NCI-H187 treated with DMSO at 0.1 percent for 48 hours (cell line): ENCODE data around the gene TLCD2.
"Not testable (repeated sequence)": the region's sequence is repeated elsewhere in the genome, so short reads cannot be mapped to it uniquely, and the experiment has no call there.

Experiments used
- DNase-seq: peaks from one replicate; lab custom pipeline; 2025; lab: John Stamatoyannopoulos, UW

TLCD2 gene

GRCh38 chr17:1686086-1686485 is 24.1 kb downstream of the TLCD2 start:
- no peak for DNase-seq

- DNase-seq: peak; percentile 55
Measured at GRCh38 chr17:1684378-1685189, 25.6 kb downstream of the TLCD2 start, which contains the start of gene PRPF8. Gene PRPF8, minus strand, starts transcription at chr17:1684867. Its CDS starts 296 bp downstream, at chr17:1684571.

DNA sequence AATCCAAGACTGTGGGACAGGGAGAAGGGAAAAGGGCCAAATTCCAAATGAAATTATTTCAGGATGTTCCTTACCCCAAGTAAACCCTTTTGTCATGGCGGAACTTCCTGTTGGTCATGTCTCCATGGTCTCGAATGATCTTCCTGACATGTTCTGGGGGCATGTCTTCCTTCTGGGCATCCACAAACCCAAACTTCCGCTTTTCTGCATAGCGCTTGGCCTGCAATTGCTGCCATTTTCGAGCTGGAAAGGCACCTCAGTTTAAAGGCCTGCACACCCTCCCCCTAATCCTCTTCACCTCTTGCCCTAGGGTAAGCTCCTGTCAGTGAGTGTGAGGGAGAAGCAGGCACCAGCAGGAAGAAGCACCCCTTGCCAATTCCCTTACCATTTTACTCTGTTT is 26.7 kb downstream of the TLCD2 start:
- no peak for DNase-seq

DNA sequence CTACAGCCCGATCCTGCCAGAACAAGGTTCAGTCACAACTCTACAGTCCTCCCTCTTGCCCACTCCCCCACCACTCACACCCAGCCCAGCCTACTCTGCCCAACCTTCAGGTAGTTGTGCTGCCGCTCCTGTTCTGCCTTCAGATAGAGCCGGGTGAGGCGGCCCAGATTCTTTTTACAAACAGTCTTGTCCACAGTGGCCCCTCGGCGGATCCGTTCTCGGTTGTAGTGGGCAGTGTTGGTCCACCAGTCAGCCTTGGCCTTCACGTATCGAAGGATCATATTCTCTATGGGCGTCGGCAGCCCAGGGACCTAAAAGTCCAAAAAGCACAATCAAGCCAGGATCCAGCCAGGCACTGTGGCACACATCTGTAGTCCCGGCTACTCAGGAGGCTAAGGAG is 33.8 kb downstream of the TLCD2 start:
- DNase-seq: no peak

DNA sequence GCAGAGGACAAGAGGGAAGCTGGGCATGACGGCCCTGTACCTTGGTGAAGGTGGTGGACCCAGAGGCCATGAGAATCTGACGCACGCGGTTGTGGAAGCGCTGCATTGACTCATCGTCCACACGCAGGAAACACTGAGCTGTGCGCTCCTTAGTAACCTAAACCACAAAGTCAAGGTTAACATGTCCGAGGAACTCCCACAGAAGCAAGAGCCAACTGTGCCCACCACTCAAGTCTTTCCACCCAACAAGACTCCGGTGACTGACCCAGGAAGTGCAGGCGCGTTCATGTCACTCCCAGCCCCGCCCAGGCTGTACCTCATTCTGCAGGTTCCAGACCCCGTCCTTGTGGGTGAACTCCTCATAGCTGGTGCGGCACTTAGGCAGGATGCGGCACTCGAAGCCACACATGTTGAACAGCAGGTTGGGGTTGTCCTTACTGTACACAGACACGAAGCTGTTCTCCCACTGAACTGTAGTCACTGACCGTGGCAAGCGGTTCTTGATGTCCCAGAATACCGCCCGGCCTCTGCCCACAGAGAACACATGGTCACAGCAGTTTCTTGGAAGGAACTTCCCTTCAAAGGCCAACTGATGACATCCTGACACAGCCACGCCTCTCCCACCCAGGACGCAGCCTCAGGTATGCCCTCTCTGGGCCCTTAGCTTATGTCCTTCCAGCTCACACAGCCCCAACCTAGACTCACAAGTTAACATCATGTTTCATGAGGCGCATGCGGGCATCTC is 37.0 kb downstream of the TLCD2 start:
- no peak for DNase-seq

DNA sequence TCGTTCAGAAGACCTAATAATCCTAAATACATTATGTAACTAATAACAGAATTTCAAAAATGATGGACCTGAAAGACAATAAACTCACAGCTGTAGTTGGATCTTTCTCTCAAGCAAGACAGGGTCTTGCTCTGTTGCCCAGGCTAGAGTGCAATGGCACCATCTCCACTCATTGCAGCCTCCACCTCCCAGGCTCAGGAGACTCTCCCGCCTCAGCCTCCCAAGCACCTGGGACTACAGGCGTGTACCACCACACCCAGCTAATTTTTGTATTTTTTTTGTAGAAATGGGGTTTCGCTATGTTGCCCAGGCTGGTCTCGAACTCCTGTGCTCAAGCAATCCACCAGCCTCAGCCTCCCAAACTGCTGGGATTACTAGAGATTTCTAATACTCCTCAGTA is 46.2 kb downstream of the TLCD2 start:
- DNase-seq: not testable (repeated sequence)

GRCh38 chr17:1661045-1661444 is 49.1 kb downstream of the TLCD2 start:
- DNase-seq: no peak

- no peak for DNase-seq
Measured at GRCh38 chr17:1658100-1658499, 52.1 kb downstream of the TLCD2 start.

GRCh38 chr17:1653735-1654134 is 56.4 kb downstream of the TLCD2 start:
- DNase-seq: no peak

- not testable (repeated sequence) for DNase-seq
Measured at GRCh38 chr17:1652794-1653193, 57.4 kb downstream of the TLCD2 start.
